OCI-LY7 (cell line): ENCODE data around the gene SETDB2. TPM values are rescaled to one million over a fixed set of nuclear protein-coding genes. Genes with fewer than 3 reads are reported as not detected.
A peak's percentile ranks its signal among the peaks of the same experiment; 100 is the strongest.

Experiments used
- BruUV-seq: library from RNA; stranded (reverse); fragments of 400-500 nt; replicated peaks from 2 replicates; lab custom pipeline; 2021; lab: Mats Ljungman, UMichigan
- CTCF ChIA-PET: fragments of 300-600 bp; sonication (Branson Sonifier 250); formaldehyde crosslinking; loops from one replicate; lab custom pipeline; 2022; ENCODE audit warnings: antibody characterized with exemption; ENCODE audit not compliant: unreplicated experiment; lab: Charles Lee
- POLR2A ChIA-PET: fragments of 300-600 bp; sonication (Branson Sonifier 250); formaldehyde crosslinking; loops from one replicate; lab custom pipeline; 2022; ENCODE audit warnings: antibody characterized with exemption; lab: Charles Lee
- DNase-seq: peaks from one replicate; pipeline ENCODE4 v3.0.0-alpha.2; 2015; ENCODE audit warnings: low spot score
- H2AFZ ChIP-seq: fragments of 200-600 bp; sonication (generic), shearing (Covaris generic); 2 replicates; pipeline ENCODE4 v1.6.1; 2014; ENCODE audit warnings: mild to moderate bottlenecking, antibody characterized with exemption, low read length, moderate library complexity
- H3K27ac ChIP-seq: fragments of 200-600 bp; sonication (generic); 2 replicates; pipeline ENCODE4 v1.5.1; 2014; ENCODE audit warnings: mixed run types, low read depth, mild to moderate bottlenecking, moderate library complexity, low read length, inconsistent platforms; ENCODE audit not compliant: poor library complexity, severe bottlenecking
- H3K36me3 ChIP-seq: fragments of 200-600 bp; sonication (generic); 2 replicates; pipeline ENCODE4 v1.6.1; 2014; ENCODE audit warnings: mild to moderate bottlenecking, antibody characterized with exemption, low read length, moderate library complexity, mixed read lengths; ENCODE audit not compliant: insufficient read depth
- H3K4me1 ChIP-seq: fragments of 200-600 bp; sonication (generic); 2 replicates; pipeline ENCODE4 v1.5.1; 2014; ENCODE audit warnings: mild to moderate bottlenecking, low read length; ENCODE audit not compliant: insufficient read depth, poor library complexity, severe bottlenecking
- H3K4me2 ChIP-seq: fragments of 200-600 bp; sonication (generic); 2 replicates; pipeline ENCODE4 v1.6.1; 2014; ENCODE audit warnings: mild to moderate bottlenecking, low read length
- H3K4me3 ChIP-seq: fragments of 200-600 bp; sonication (generic); 2 replicates; pipeline ENCODE4 v1.5.1; 2014; ENCODE audit warnings: mild to moderate bottlenecking, low read depth, low read length; ENCODE audit not compliant: poor library complexity, severe bottlenecking
- H3K79me2 ChIP-seq: fragments of 200-600 bp; sonication (generic); 2 replicates; pipeline ENCODE4 v1.6.1; 2016; ENCODE audit warnings: low read depth, mild to moderate bottlenecking, low read length, moderate library complexity, mixed read lengths; ENCODE audit not compliant: insufficient read depth
- H3K9me2 ChIP-seq: fragments of 200-600 bp; sonication (generic); 2 replicates; pipeline ENCODE4 v1.6.1; 2016; ENCODE audit warnings: mild to moderate bottlenecking, low read length, mixed read lengths; ENCODE audit not compliant: insufficient read depth
- H3K9me3 ChIP-seq: fragments of 200-600 bp; sonication (generic); 2 replicates; pipeline ENCODE4 v1.6.1; 2014; ENCODE audit warnings: mild to moderate bottlenecking, mixed run types, low read length, mixed read lengths
- H4K20me1 ChIP-seq: fragments of 200-600 bp; sonication (generic); 2 replicates; pipeline ENCODE4 v1.6.1; 2014; ENCODE audit warnings: mild to moderate bottlenecking, antibody characterized with exemption, low read length, moderate library complexity, mixed read lengths; ENCODE audit not compliant: insufficient read depth
- EZH2phosphoT487 ChIP-seq: fragments of 200-600 bp; sonication (generic); IDR thresholded peaks from 2 replicates; pipeline ENCODE4 v1.6.1; 2018; ENCODE audit warnings: low read depth, borderline replicate concordance, mild to moderate bottlenecking, mixed run types, antibody characterized with exemption, low read length, moderate library complexity, mixed read lengths
- intact Hi-C: fragments of 100-400 bp; cut with micrococcal nuclease; formaldehyde crosslinking; loops from one replicate; pipeline ENCODE4 v1.10.0; 2022; ENCODE audit not compliant: unreplicated experiment
- total RNA-seq, 2 experiments: library from RNA; depleted of rRNA in 1 of 2; stranded (reverse); fragments of >200 nt in 1 of 2; shearing (Covaris generic) in 1 of 2; gene quantifications; 2 replicates each; pipeline ENCODE4 v1.2.3, GENCODE V29; 2014 to 2022
- TF ChIP-seq, protein P1 (sequence below): fragments of 200-600 bp; sonication (generic); conservative IDR thresholded peaks from 2 replicates; pipeline ENCODE4 v1.5.1; 2014; ENCODE audit warnings: mild to moderate bottlenecking, antibody characterized with exemption, low read length, moderate library complexity, mixed read lengths

The SETDB2 gene
- total RNA-seq, 2 experiments from 2014 or later = 22.0 to 41.3 TPM

DNA sequence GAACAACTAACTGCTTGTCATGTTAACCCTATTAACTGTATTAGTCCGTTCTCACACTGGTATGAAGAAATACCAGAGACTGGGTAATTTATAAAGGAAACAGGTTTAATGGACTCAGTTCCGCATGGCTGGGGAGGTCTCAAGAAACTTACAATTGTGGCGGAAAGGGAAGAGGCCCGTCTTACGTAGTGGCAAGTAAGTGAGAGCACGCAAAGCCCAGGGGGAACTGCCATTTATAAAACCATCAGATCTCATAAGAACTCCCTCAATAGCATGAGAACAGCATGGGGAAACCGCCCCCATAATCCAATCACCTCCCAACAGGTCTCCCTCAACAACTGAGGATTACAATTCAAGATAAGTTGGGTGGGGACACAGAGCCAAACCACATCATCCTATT, 86.4 kb downstream of the SETDB2 start:
- Histone ChIP-seq H4K20me1 (no peaks in the 10 kb centered on the region), H3K9me2 (no peaks in the 10 kb centered on the region), H2AFZ (no peak overlapping the region; the same call in 1 of the 2 replicates), H3K79me2 (no peaks in the 10 kb centered on the region), H3K4me2 (peak overlapping the region; percentile 44), H3K36me3 (peaks cover 76% of the 10 kb centered on the region), H3K27ac (peak overlapping the region; percentile 61), H3K9me3 (no peaks in the 10 kb centered on the region), H3K4me3 (no peak overlapping the region), H3K4me1 (peaks cover 57% of the 10 kb centered on the region)
- CTCF ChIA-PET = no interaction called here
- POLR2A ChIA-PET = interaction anchor here (0.5 to 2.3 kb wide), 6 partner anchors 8 to 224 kb away, joined by 3 to 16 read pairs (median 3); no protein-coding TSS in a partner anchor
- BruUV-seq = no TSS peak
- intact Hi-C loops = no loop called here
- peak; percentile 76 for DNase-seq
- TF ChIP-seq, protein P1, sequence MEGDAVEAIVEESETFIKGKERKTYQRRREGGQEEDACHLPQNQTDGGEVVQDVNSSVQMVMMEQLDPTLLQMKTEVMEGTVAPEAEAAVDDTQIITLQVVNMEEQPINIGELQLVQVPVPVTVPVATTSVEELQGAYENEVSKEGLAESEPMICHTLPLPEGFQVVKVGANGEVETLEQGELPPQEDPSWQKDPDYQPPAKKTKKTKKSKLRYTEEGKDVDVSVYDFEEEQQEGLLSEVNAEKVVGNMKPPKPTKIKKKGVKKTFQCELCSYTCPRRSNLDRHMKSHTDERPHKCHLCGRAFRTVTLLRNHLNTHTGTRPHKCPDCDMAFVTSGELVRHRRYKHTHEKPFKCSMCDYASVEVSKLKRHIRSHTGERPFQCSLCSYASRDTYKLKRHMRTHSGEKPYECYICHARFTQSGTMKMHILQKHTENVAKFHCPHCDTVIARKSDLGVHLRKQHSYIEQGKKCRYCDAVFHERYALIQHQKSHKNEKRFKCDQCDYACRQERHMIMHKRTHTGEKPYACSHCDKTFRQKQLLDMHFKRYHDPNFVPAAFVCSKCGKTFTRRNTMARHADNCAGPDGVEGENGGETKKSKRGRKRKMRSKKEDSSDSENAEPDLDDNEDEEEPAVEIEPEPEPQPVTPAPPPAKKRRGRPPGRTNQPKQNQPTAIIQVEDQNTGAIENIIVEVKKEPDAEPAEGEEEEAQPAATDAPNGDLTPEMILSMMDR = no peak
- TF ChIP-seq EZH2phosphoT487 = no peak

DNA sequence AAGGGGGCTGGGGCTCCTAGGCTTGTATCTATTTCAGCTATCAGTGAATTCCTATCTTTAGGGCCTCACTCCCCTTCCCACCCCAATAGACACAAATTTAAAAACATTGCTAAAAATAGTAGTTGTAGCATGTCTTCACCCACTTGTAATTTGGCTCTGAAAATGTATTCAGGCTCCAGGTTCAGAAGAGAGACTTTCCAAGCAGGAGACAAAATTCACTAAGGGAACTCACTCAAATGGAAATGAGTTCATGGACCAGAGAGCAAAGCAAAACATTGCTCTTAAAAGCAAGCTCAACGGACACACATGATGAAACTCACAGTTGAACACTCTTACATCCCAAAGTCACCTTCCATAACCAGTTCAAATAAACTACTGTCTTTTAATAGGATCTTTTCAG, 88.5 kb downstream of the SETDB2 start:
- Histone ChIP-seq H4K20me1 (no peaks in the 10 kb centered on the region), H3K79me2 (no peaks in the 10 kb centered on the region), H3K4me1 (peaks cover 70% of the 10 kb centered on the region), H3K4me3 (no peak overlapping the region), H3K27ac (no peak overlapping the region), H3K4me2 (peak overlapping the region; percentile 18), H3K9me3 (no peaks in the 10 kb centered on the region), H2AFZ (no peak overlapping the region), H3K36me3 (peaks cover 78% of the 10 kb centered on the region), H3K9me2 (no peaks in the 10 kb centered on the region)
- ChIA-PET POLR2A (no interaction called here), CTCF (no interaction called here)
- DNase-seq = no peak
- no TSS peak for BruUV-seq
- TF ChIP-seq EZH2phosphoT487 = no peak
- TF ChIP-seq, protein P1 = no peak
- intact Hi-C loops = no loop called here

DNA sequence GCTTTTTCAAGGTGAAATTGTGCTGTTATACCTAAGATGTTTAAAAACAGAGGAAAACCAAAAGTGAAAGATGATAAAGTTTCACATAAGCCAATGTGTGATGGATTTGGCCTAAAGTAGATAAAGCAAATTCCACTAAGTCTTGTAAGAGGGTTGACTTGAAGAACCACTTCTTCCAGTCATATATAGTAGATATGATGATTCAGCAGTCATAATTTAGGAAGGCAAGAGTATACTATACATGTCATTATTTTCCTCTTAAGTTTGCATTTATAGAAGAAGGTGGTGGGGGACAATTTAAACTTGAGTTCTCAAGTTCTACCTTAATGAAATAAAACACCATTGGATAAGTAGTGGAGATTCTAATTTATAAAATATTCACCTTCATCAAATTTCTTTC, 88.9 kb downstream of the SETDB2 start:
- intact Hi-C loops = no loop called here
- TF ChIP-seq EZH2phosphoT487 = no peak
- TF ChIP-seq, protein P1 = no peak
- Histone ChIP-seq H3K4me3 (no peak overlapping the region), H3K9me3 (no peaks in the 10 kb centered on the region), H3K79me2 (no peaks in the 10 kb centered on the region), H2AFZ (no peak overlapping the region), H3K9me2 (no peaks in the 10 kb centered on the region), H3K4me1 (peaks cover 66% of the 10 kb centered on the region), H4K20me1 (no peaks in the 10 kb centered on the region), H3K27ac (no peak overlapping the region), H3K4me2 (peak overlapping the region; percentile 18), H3K36me3 (peaks cover 79% of the 10 kb centered on the region)
- no peak for DNase-seq
- no TSS peak for BruUV-seq
- ChIA-PET CTCF (no interaction called here), POLR2A (no interaction called here)
